DOHH2 (cell line): ENCODE data around the gene IQSEC3.

ENCODE experiments used
- H3F3A ChIP-seq: fragments of 200-600 bp; sonication (generic), shearing (Covaris generic); 2 replicates; pipeline ENCODE4 v1.6.0; 2016; ENCODE audit warnings: antibody characterized with exemption, mild to moderate bottlenecking; ENCODE audit not compliant: control insufficient read depth, insufficient read depth
- H3K27ac ChIP-seq: fragments of 200-600 bp; sonication (generic); 2 replicates; pipeline ENCODE4 v1.5.1; 2014; ENCODE audit warnings: low read depth, mild to moderate bottlenecking, low read length, moderate library complexity
- H3K27me3 ChIP-seq: fragments of 200-600 bp; sonication (generic); 2 replicates; pipeline ENCODE4 v1.6.1; 2014; ENCODE audit warnings: mild to moderate bottlenecking, low read length, mixed read lengths; ENCODE audit not compliant: control insufficient read depth
- H3K36me3 ChIP-seq: fragments of 200-600 bp; sonication (generic); 2 replicates; pipeline ENCODE4 v1.6.1; 2014; ENCODE audit warnings: mild to moderate bottlenecking, low read length, moderate library complexity, mixed read lengths; ENCODE audit not compliant: control insufficient read depth
- H3K4me1 ChIP-seq: fragments of 200-600 bp; sonication (generic); 2 replicates; pipeline ENCODE4 v1.6.1; 2014; ENCODE audit warnings: mild to moderate bottlenecking, low read length, mixed read lengths; ENCODE audit not compliant: control insufficient read depth
- H3K4me2 ChIP-seq: fragments of 200-600 bp; sonication (generic); 2 replicates; pipeline ENCODE4 v1.6.0; 2014; ENCODE audit warnings: mild to moderate bottlenecking, low read length, moderate library complexity
- H3K4me3 ChIP-seq: fragments of 200-600 bp; sonication (generic); 2 replicates; pipeline ENCODE4 v1.5.1; 2014; ENCODE audit warnings: mild to moderate bottlenecking, low read length, mixed read lengths
- H3K79me2 ChIP-seq: fragments of 200-600 bp; sonication (generic); 2 replicates; pipeline ENCODE4 v1.6.1; 2014; ENCODE audit warnings: mild to moderate bottlenecking, low read length, mixed read lengths; ENCODE audit not compliant: control insufficient read depth
- H3K9me2 ChIP-seq: fragments of 200-600 bp; sonication (generic); replicated peaks from 2 replicates; pipeline ENCODE4 v1.6.1; 2014; ENCODE audit warnings: mild to moderate bottlenecking, low read length, mixed read lengths; ENCODE audit not compliant: control insufficient read depth
- H3K9me3 ChIP-seq: fragments of 200-600 bp; sonication (generic); 2 replicates; pipeline ENCODE4 v1.6.1; 2014; ENCODE audit warnings: antibody characterized with exemption, low read length, mixed read lengths; ENCODE audit not compliant: control insufficient read depth, insufficient read depth
- H4K20me1 ChIP-seq: fragments of 200-600 bp; sonication (generic); 2 replicates; pipeline ENCODE4 v1.6.0; 2014; ENCODE audit warnings: low read depth, mild to moderate bottlenecking, antibody characterized with exemption, low read length, moderate library complexity; ENCODE audit not compliant: control insufficient read depth, insufficient read depth
- EZH2phosphoT487 ChIP-seq: fragments of 200-600 bp; sonication (generic); IDR thresholded peaks from 2 replicates; pipeline ENCODE4 v1.6.1; 2017; ENCODE audit warnings: borderline replicate concordance, mild to moderate bottlenecking, antibody characterized with exemption, low read length, moderate library complexity, mixed read lengths
- TF ChIP-seq, protein P1 (sequence below): fragments of 200-600 bp; sonication (generic); IDR thresholded peaks from one replicate; pipeline ENCODE4 v1.5.1; 2014; ENCODE audit warnings: antibody characterized with exemption, mild to moderate bottlenecking, low read depth, low read length; ENCODE audit not compliant: poor library complexity, severe bottlenecking

Gene IQSEC3

DNA sequence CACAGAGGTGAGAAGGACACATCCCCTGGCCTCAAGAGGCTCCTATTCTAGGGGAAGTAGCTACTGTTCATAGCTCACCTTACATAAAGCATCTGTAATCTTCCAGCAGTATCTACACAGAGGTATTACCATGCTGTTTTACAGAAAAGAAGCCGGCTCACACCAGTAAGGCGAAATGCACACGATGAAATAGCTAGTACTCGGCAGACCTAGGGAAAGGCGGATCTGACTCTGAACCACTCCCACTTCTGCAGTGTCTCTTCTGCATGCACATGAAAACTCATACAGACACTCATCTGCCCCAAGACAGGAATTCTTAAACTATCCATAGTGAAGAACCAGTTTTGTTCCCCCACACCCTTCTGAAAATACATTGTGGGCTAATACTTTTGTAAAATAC is 73.6 kb downstream of the IQSEC3 start:
- Histone ChIP-seq H3K36me3 (no peaks in the 10 kb centered on the region), H4K20me1 (no peaks in the 10 kb centered on the region), H3K9me2 (no peaks in the 10 kb centered on the region), H3K27me3 (no peaks in the 10 kb centered on the region; the same call in 1 of the 2 replicates), H3F3A (no peaks in the 10 kb centered on the region), H3K9me3 (no peaks in the 10 kb centered on the region), H3K4me1 (no peaks in the 10 kb centered on the region), H3K79me2 (no peaks in the 10 kb centered on the region), H3K27ac (no peak overlapping the region), H3K4me3 (no peak overlapping the region), H3K4me2 (no peak overlapping the region)
- no peak for TF ChIP-seq EZH2phosphoT487
- TF ChIP-seq, protein P1, sequence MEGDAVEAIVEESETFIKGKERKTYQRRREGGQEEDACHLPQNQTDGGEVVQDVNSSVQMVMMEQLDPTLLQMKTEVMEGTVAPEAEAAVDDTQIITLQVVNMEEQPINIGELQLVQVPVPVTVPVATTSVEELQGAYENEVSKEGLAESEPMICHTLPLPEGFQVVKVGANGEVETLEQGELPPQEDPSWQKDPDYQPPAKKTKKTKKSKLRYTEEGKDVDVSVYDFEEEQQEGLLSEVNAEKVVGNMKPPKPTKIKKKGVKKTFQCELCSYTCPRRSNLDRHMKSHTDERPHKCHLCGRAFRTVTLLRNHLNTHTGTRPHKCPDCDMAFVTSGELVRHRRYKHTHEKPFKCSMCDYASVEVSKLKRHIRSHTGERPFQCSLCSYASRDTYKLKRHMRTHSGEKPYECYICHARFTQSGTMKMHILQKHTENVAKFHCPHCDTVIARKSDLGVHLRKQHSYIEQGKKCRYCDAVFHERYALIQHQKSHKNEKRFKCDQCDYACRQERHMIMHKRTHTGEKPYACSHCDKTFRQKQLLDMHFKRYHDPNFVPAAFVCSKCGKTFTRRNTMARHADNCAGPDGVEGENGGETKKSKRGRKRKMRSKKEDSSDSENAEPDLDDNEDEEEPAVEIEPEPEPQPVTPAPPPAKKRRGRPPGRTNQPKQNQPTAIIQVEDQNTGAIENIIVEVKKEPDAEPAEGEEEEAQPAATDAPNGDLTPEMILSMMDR, result no peak

DNA sequence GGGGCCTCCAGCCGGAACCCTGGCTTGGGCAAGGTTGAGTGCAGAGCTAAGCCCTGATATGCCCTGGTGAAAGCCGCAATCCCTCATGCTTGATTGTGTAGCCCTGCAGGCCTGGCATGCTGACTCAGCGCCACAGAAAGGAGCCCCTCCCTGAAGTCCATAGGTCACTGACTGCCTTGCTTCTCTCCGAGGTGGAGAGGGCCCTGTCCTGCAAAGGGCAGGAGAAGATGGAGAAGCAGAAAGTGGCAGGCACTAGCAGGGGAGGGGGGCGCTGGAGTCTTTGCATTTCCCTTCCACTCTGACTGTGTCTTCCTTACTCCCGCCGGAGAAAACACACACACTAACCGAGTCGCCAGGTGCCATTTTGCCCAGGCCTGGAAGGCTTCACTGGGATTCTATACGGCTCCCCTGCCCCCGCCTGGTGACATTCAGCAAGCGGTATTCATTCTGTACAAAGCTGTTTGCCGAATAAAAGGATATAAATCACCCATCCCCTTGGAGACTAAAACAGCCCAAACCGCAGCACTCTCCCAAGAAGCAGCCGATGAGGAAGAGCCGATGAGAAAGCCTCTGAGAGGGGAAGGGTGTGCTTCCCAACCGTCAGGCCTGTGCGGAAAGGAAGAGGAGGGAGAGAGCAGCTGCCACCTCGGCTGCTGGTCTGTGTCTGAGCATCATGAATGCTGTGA is 77.5 kb downstream of the IQSEC3 start:
- no peaks in the 10 kb centered on the region for H3K9me2 ChIP-seq
- no peak overlapping the region for H3K27ac ChIP-seq
- H4K20me1 ChIP-seq, result no peaks in the 10 kb centered on the region
- no peaks in the 10 kb centered on the region; the same call in 1 of the 2 replicates for H3K27me3 ChIP-seq
- H3K9me3 ChIP-seq, result no peaks in the 10 kb centered on the region
- H3K4me1 ChIP-seq, result no peaks in the 10 kb centered on the region
- H3F3A ChIP-seq, result no peaks in the 10 kb centered on the region
- H3K79me2 ChIP-seq, result no peaks in the 10 kb centered on the region
- H3K4me2 ChIP-seq, result no peak overlapping the region
- TF ChIP-seq, protein P1, result no peak
- TF ChIP-seq EZH2phosphoT487, result no peak
- H3K4me3 ChIP-seq, result no peak overlapping the region
- H3K36me3 ChIP-seq, result no peaks in the 10 kb centered on the region

DNA sequence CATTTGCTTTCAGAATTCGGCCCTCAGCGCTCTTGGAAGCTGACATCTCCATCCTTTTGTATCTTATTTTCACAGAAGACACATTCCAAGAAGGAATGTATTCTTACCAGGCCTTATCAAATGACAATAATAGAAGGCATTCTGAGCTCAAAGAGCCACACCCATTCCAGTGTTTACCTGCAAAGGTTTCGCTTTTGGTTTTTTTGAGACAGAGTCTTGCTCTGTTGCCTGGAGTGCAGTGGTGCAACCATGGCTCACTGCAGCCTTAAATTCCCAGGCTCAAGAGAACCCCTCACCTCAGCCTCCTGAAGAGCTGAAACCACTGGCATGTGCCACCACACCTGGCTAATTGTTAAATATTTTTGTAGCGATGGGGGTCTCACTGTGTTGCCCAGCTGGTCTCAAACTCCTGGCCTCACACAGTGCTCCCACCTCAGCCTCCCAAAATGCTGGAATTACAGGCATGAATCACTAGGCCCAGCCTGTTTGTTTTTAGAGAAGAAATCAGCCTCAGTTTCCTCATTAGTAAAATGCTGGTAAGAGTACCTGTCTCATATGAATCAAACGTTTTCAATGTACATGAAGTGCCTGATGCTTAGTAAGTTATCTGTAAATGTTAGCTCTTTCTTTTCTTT is 78.2 kb downstream of the IQSEC3 start:
- no peak overlapping the region for H3K27ac ChIP-seq
- no peak overlapping the region for H3K4me2 ChIP-seq
- no peaks in the 10 kb centered on the region for H3F3A ChIP-seq
- no peaks in the 10 kb centered on the region for H3K4me1 ChIP-seq
- TF ChIP-seq, protein P1, result no peak
- H3K4me3 ChIP-seq, result no peak overlapping the region
- no peaks in the 10 kb centered on the region for H4K20me1 ChIP-seq
- H3K79me2 ChIP-seq, result no peaks in the 10 kb centered on the region
- no peaks in the 10 kb centered on the region for H3K36me3 ChIP-seq
- no peaks in the 10 kb centered on the region for H3K9me2 ChIP-seq
- H3K27me3 ChIP-seq, result no peaks in the 10 kb centered on the region; the same call in 1 of the 2 replicates
- H3K9me3 ChIP-seq, result no peaks in the 10 kb centered on the region
